PC-3 (cell line): Measurements from ENCODE around the gene MLXIPL.

Experiments used
- EZH2 ChIP-seq: fragments of 300-600 bp; sonication (generic); IDR thresholded peaks from one replicate; pipeline ENCODE4 v1.6.1; 2017; ENCODE audit warnings: antibody characterized with exemption, mild to moderate bottlenecking, low read length; ENCODE audit not compliant: unreplicated experiment
- EZH2phosphoT487 ChIP-seq: fragments of 300-600 bp; sonication (generic); IDR thresholded peaks from 2 replicates; pipeline ENCODE4 v1.6.1; 2018; ENCODE audit warnings: mild to moderate bottlenecking, antibody characterized with exemption, low read length, borderline replicate concordance
- TF ChIP-seq, protein P1 (sequence below): fragments of 300-600 bp; sonication (generic); conservative IDR thresholded peaks from 2 replicates; pipeline ENCODE4 v1.5.1; 2017; ENCODE audit warnings: antibody characterized with exemption, low read depth, mild to moderate bottlenecking, low read length

DNA sequence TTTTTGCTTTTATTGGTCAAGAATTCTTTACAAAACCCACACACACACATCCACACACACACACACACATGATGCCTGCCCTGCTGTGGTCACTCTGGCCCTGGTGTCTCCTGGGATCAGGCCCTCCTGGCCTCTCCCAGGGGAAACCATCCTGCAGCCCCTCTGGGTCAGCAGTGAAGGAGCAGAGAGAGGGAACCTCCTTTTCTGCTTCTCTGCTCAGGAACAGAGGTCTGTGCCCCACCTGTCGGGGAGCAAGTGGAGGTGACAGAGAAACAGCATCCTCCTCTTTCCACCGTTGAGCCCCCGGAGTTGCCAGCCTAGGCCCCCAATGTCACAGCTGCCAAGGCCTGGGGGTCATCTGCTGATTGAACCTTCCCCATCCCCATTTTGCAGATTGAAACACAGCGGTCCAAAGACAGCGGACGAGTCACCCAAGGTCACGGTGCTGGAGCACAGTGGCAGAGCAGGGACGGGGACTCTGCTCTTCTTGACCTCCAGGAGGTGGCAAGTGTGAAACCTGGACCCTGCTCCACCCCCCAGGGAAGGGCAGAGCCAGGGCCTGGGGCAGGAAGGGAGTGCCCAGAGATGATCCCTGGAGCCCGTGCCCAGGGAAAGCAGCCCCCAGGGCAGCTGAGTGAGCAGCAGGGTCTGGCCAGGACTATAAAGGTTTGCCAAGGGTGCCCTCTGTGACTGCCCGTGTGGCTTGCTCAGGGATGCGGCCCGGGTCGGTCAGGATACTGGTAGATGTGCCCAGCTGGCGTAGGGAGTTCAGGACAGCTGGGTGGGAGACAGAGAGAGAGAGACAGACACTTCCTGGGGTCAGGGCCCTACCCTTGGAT is 30.9 kb downstream of the MLXIPL start:
- TF ChIP-seq, protein P1, sequence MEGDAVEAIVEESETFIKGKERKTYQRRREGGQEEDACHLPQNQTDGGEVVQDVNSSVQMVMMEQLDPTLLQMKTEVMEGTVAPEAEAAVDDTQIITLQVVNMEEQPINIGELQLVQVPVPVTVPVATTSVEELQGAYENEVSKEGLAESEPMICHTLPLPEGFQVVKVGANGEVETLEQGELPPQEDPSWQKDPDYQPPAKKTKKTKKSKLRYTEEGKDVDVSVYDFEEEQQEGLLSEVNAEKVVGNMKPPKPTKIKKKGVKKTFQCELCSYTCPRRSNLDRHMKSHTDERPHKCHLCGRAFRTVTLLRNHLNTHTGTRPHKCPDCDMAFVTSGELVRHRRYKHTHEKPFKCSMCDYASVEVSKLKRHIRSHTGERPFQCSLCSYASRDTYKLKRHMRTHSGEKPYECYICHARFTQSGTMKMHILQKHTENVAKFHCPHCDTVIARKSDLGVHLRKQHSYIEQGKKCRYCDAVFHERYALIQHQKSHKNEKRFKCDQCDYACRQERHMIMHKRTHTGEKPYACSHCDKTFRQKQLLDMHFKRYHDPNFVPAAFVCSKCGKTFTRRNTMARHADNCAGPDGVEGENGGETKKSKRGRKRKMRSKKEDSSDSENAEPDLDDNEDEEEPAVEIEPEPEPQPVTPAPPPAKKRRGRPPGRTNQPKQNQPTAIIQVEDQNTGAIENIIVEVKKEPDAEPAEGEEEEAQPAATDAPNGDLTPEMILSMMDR: no peak
- TF ChIP-seq EZH2phosphoT487: no peak
- no peak for TF ChIP-seq EZH2
